Peyer's patch (tissue), 4 donors: ENCODE data around the gene ZNF500.

Experiments used
- POLR2A ChIP-seq, 2 donors: fragments of 450-650 bp; IDR thresholded peaks; one replicate each; pipeline ENCODE4 v1.5.1; 2017; ENCODE audit warnings: antibody characterized with exemption in 2 of 2, mild to moderate bottlenecking in 2 of 2, moderate library complexity in 2 of 2
- TF ChIP-seq, protein P1 (sequence below), 6 experiments: fragments of 450-650 bp in 4 of 6; fragments of 200-600 bp in 2 of 6; sonication (generic) in 1 of 6; IDR thresholded peaks; one replicate each; pipeline ENCODE4 v1.5.1; 2017 to 2019; ENCODE audit warnings: antibody characterized with exemption in 6 of 6, mild to moderate bottlenecking in 3 of 6, moderate library complexity in 1 of 6

GRCh38 chr16:4806280-4806679 is 39.3 kb upstream of the ZNF500 start:
- TF ChIP-seq, protein P1, sequence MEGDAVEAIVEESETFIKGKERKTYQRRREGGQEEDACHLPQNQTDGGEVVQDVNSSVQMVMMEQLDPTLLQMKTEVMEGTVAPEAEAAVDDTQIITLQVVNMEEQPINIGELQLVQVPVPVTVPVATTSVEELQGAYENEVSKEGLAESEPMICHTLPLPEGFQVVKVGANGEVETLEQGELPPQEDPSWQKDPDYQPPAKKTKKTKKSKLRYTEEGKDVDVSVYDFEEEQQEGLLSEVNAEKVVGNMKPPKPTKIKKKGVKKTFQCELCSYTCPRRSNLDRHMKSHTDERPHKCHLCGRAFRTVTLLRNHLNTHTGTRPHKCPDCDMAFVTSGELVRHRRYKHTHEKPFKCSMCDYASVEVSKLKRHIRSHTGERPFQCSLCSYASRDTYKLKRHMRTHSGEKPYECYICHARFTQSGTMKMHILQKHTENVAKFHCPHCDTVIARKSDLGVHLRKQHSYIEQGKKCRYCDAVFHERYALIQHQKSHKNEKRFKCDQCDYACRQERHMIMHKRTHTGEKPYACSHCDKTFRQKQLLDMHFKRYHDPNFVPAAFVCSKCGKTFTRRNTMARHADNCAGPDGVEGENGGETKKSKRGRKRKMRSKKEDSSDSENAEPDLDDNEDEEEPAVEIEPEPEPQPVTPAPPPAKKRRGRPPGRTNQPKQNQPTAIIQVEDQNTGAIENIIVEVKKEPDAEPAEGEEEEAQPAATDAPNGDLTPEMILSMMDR (IDR thresholded peaks at IDR 0.05), result no peak
- TF ChIP-seq POLR2A (IDR thresholded peaks at IDR 0.05), result no peak
